ENCODE results near the gene CASP12.

CASP12 gene

GRCh38 chr11:104891135-104891534, 7.1 kb downstream of the CASP12 start:
- FAIRE-seq = no peak

- no peak for FAIRE-seq
Observed at GRCh38 chr11:104883342-104883741, 14.9 kb downstream of the CASP12 start.

- FAIRE-seq = no peak
Observed at GRCh38 chr11:104881117-104881794, 17.0 kb downstream of the CASP12 start.

GRCh38 chr11:104879514-104880190, 18.6 kb downstream of the CASP12 start:
- no peak for FAIRE-seq

- no peak for FAIRE-seq
Observed at GRCh38 chr11:104876861-104877431, 21.3 kb downstream of the CASP12 start.

GRCh38 chr11:104876324-104876723, 21.9 kb downstream of the CASP12 start:
- no peak for FAIRE-seq

GRCh38 chr11:104873252-104873651, 25.0 kb downstream of the CASP12 start:
- FAIRE-seq = no peak

GRCh38 chr11:104872393-104872792, 25.9 kb downstream of the CASP12 start:
- no peak for FAIRE-seq

- FAIRE-seq = no peak
Observed at GRCh38 chr11:104870910-104871309, 27.4 kb downstream of the CASP12 start.

- FAIRE-seq = no peak
Observed at GRCh38 chr11:104866815-104867214, 31.4 kb downstream of the CASP12 start.

GRCh38 chr11:104858882-104859775, 39.1 kb downstream of the CASP12 start:
- FAIRE-seq = no peak

- FAIRE-seq = no peak
Observed at GRCh38 chr11:104856607-104857006, 41.7 kb downstream of the CASP12 start.

- no peak for FAIRE-seq
Observed at GRCh38 chr11:104855965-104856364, 42.3 kb downstream of the CASP12 start.

GRCh38 chr11:104853276-104853675, 45.0 kb downstream of the CASP12 start:
- FAIRE-seq = no peak

- no peak for FAIRE-seq
Observed at GRCh38 chr11:104852811-104853210, 45.4 kb downstream of the CASP12 start.

GRCh38 chr11:104846216-104846615, 52.0 kb downstream of the CASP12 start:
- no peak for FAIRE-seq

- FAIRE-seq = peak; percentile 75
Observed at GRCh38 chr11:104844451-104844850, 53.8 kb downstream of the CASP12 start.

GRCh38 chr11:104843150-104843836, 55.0 kb downstream of the CASP12 start:
- no peak for FAIRE-seq

- FAIRE-seq = no peak
Observed at GRCh38 chr11:104841973-104842525, 56.2 kb downstream of the CASP12 start.

- FAIRE-seq = no peak
Observed at GRCh38 chr11:104841185-104841584, 57.1 kb downstream of the CASP12 start.

- no peak for FAIRE-seq
Observed at GRCh38 chr11:104837969-104838639, 60.2 kb downstream of the CASP12 start.

- no peak for FAIRE-seq
Observed at GRCh38 chr11:104836691-104837090, 61.6 kb downstream of the CASP12 start.
